Activated CD4-positive, alpha-beta T cell treated with anti-CD3 and anti-CD28 coated beads for 1 hour (primary cell): Measurements from ENCODE around the gene DENND1C.

ENCODE experiments used
- DNase-seq: peaks from one replicate; pipeline ENCODE4 v3.0.0-alpha.2; 2020

The DENND1C gene

DNA sequence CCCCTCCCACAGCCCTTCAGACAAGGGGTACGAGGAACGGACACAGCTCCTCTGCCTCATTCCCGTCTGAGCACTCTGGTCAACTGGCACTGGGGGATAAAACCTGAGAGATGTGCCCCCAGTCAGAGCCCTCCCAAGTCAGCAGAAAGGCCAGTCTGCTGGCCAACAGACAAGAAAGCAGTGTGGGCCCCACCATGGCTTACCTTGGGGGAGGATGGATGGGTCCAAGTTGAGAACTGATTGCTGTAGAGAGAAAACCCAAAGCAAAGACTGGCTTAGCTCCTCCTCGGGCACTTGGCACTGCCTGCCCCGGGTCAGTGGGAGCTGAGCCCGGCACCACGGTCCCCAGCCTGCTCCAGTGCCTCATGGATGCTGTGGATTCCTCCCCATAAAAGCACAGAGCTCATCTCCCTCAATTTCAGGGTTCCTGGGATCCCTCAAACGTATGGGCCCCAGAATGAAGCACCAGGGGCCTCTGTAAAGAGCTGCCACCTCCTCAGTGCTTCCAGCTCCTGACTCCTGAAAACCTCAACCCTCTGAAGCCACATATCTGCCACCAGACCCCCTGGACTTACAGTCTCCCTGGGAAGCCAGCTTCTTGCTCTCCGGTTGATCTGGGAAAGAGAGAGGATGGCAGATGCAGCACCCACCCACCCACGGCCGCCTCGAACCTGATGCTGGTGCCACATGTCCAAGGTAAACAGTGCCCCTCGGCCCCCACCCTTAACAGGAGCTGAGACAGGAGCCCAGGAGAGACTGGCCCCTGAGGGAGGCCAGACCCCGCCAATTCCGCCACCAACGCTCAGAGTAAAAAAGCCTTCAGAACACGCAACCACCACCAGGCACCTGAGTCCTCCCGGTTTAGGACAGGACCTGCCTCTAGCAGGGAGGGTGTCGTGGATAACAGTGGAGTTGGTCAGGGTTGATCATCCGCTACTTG lies 60.2 kb downstream of the DENND1C start:
- DNase-seq: no peak

DNA sequence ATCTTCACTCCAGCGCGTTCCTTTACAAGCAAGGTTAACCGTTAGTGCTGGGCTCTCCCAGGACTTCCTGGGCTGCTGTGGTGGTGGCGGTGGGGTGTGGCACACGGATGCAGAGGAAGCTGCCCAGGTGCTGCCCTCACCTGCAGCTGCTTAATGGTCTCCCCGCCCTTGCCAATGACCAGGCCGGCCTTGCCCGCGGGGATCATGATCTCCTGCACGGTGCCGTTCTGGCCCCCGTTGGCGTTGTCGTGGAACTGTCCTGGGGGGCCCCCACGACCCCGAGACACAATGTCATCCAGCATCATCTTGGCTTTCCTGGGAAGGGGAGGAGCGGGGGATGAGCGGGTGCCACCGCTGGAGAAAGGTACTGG lies 63.0 kb downstream of the DENND1C start:
- DNase-seq: no peak

DNA sequence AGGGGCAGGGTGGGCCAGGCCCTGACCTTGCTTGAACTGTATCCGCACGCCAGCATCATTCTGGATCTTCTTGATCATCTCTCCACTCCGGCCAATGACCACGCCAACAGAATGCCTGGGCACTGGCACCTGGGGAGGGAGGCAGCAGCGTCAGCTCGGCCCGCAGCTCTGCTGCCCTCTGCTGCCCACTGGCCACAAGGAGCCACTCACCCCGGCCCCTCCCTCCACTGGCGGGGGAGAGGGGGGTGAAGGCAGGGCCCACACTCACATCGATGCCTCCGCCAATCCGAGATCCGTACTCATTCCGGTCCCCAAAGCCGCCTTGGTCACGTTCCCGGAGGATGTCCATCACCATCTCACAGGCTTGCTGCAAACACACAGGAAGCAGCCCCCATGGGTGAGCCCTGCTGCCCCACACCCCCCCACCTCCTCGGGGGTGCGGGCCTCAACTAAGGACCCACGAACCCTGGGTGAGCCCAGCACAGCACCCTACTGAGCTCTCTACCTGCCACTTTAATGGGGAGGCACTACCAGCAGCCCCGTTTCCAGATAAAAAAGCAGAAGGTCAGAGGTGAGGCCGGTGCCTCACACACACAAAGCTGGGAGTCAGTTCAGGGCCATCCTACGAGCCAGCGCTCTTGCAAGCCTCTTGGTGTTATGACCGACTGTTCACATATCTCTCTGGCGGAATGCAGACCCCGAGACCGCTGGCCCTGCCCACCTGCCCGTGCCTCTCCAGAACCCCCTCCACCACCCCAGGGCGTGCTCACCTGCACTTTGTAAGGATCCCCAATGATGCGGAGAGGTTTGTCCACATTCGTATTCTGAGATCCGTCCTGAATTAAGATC lies 63.6 kb downstream of the DENND1C start:
- DNase-seq: no peak
